ENCODE data around the gene BICD2. TPM values are rescaled to one million over a fixed set of nuclear protein-coding genes. Genes with fewer than 3 reads are reported as not detected.

BICD2 gene
- total and polyA plus RNA-seq, 9 of the 15 experiments (the other 6 are each of a cell fraction or from before 2014, with no cell fraction given) = 3.6 to 23.4 (median 11.8) TPM

GRCh38 chr9:92707530-92707929, 57.1 kb downstream of the BICD2 start:
- no peaks in the 10 kb centered on the region for H3K79me2 ChIP-seq (ENCODE audit: control insufficient read depth, insufficient read depth, low read length)
- no peak overlapping the region for H3K4me3 ChIP-seq
- H2AFZ ChIP-seq (ENCODE audit: low read depth, low read length) = no peak overlapping the region
- H4K20me1 ChIP-seq (replicated peaks; ENCODE audit: control insufficient read depth, insufficient read depth, low read length) = no peaks in the 10 kb centered on the region
- in situ Hi-C loops (cut with MboI) = no loop called here
- H3K4me1 ChIP-seq (replicated peaks in 1 of 2; ENCODE audit: control insufficient read depth in 2 of 2, insufficient read depth in 2 of 2, low read length in 2 of 2) = no peaks in the 10 kb centered on the region
- TF ChIP-seq ZBTB7A (IDR thresholded peaks at IDR 0.05; ENCODE audit: borderline replicate concordance, control insufficient read depth, low read depth, low read length) (no peak), CREBBP (IDR thresholded peaks at IDR 0.05; ENCODE audit: low read depth, low read length) (no peak), C11orf30 (IDR thresholded peaks at IDR 0.05; ENCODE audit: low read depth) (no peak), ATF7 (IDR thresholded peaks at IDR 0.05) (no peak), ZNF407 (IDR thresholded peaks at IDR 0.05; ENCODE audit: low read depth) (no peak)
- TF ChIP-seq, protein P1, sequence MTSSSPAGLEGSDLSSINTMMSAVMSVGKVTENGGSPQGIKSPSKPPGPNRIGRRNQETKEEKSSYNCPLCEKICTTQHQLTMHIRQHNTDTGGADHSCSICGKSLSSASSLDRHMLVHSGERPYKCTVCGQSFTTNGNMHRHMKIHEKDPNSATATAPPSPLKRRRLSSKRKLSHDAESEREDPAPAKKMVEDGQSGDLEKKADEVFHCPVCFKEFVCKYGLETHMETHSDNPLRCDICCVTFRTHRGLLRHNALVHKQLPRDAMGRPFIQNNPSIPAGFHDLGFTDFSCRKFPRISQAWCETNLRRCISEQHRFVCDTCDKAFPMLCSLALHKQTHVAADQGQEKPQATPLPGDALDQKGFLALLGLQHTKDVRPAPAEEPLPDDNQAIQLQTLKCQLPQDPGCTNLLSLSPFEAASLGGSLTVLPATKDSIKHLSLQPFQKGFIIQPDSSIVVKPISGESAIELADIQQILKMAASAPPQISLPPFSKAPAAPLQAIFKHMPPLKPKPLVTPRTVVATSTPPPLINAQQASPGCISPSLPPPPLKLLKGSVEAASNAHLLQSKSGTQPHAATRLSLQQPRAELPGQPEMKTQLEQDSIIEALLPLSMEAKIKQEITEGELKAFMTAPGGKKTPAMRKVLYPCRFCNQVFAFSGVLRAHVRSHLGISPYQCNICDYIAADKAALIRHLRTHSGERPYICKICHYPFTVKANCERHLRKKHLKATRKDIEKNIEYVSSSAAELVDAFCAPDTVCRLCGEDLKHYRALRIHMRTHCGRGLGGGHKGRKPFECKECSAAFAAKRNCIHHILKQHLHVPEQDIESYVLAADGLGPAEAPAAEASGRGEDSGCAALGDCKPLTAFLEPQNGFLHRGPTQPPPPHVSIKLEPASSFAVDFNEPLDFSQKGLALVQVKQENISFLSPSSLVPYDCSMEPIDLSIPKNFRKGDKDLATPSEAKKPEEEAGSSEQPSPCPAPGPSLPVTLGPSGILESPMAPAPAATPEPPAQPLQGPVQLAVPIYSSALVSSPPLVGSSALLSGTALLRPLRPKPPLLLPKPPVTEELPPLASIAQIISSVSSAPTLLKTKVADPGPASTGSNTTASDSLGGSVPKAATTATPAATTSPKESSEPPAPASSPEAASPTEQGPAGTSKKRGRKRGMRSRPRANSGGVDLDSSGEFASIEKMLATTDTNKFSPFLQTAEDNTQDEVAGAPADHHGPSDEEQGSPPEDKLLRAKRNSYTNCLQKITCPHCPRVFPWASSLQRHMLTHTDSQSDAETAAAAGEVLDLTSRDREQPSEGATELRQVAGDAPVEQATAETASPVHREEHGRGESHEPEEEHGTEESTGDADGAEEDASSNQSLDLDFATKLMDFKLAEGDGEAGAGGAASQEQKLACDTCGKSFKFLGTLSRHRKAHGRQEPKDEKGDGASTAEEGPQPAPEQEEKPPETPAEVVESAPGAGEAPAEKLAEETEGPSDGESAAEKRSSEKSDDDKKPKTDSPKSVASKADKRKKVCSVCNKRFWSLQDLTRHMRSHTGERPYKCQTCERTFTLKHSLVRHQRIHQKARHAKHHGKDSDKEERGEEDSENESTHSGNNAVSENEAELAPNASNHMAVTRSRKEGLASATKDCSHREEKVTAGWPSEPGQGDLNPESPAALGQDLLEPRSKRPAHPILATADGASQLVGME (CRISPR knock-in tag; IDR thresholded peaks at IDR 0.05) = no peak
- TF ChIP-seq, protein P2, sequence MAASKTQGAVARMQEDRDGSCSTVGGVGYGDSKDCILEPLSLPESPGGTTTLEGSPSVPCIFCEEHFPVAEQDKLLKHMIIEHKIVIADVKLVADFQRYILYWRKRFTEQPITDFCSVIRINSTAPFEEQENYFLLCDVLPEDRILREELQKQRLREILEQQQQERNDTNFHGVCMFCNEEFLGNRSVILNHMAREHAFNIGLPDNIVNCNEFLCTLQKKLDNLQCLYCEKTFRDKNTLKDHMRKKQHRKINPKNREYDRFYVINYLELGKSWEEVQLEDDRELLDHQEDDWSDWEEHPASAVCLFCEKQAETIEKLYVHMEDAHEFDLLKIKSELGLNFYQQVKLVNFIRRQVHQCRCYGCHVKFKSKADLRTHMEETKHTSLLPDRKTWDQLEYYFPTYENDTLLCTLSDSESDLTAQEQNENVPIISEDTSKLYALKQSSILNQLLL (CRISPR knock-in tag; IDR thresholded peaks at IDR 0.05; ENCODE audit: borderline replicate concordance) = no peak
- no peak for DNase-seq (ENCODE audit: extremely low read depth in 1 of 4, low spot score in 3 of 4)
- H3K9me3 ChIP-seq (replicated peaks; ENCODE audit: control insufficient read depth, insufficient read depth, low read depth, low read length) = no peaks in the 10 kb centered on the region
- H3K9me1 ChIP-seq (ENCODE audit: control insufficient read depth, insufficient read depth, low read length) = no peaks in the 10 kb centered on the region
- no peaks in the 10 kb centered on the region for H3K27me3 ChIP-seq (ENCODE audit: control insufficient read depth in 2 of 2, insufficient read depth in 2 of 2, low read length in 2 of 2)
- FAIRE-seq = no peak
- no peak overlapping the region for H3K27ac ChIP-seq (ENCODE audit: extremely low read depth, low read depth, low read length)
- ChIA-PET CTCF (ENCODE audit: low intra/inter-chr PET ratio) (no interaction called here), POLR2A (no interaction called here)
- no peak for ATAC-seq
- peaks cover 21% of the 10 kb centered on the region; the same call in 2 of the 3 replicates for H3K36me3 ChIP-seq (ENCODE audit: control insufficient read depth, insufficient read depth, low read length)
- BruUV-seq (replicated peaks) = no TSS peak
- intact Hi-C loops (cut with micrococcal nuclease) = loop anchor here (5.0 kb wide), 2 partner anchors 60 to 575 kb away; no protein-coding TSS in a partner anchor
- H3K9ac ChIP-seq (ENCODE audit: insufficient read depth in 1 of 2, low read depth in 2 of 2, low read length in 2 of 2) = no peak overlapping the region
- H3K4me2 ChIP-seq (ENCODE audit: insufficient read depth, low read length) = no peak overlapping the region
